Measurements from ENCODE around the gene IQSEC1.

- TF ChIP-seq POLR2A (IDR thresholded peaks at IDR 0.05) (no peak), CTCF (IDR thresholded peaks at IDR 0.05) (no peak), POLR2AphosphoS5 (IDR thresholded peaks at IDR 0.05) (no peak)
These were observed 206.4 kb downstream of the IQSEC1 start for GRCh38 chr3:12866836-12867235.

Data from prostate gland (tissue), 2 donors.